GM12878 (cell line): ENCODE data around the gene KCNS1. TPM values are rescaled to one million over a fixed set of nuclear protein-coding genes. Genes with fewer than 3 reads are reported as not detected.

Experiments
- ATAC-seq: fragments of 200-7000 bp; cut with Tn5 transposase; 3 replicates; pipeline ENCODE4 v1.9.1; 2020; ENCODE audit warnings: mild to moderate bottlenecking, moderate library complexity
- BruUV-seq: library from RNA; stranded (reverse); fragments of 400-500 nt; replicated peaks from 2 replicates; lab custom pipeline; 2021; lab: Mats Ljungman, UMichigan
- CTCF ChIA-PET: fragments of 300-600 bp; sonication (Branson Sonifier 250); formaldehyde crosslinking; extraction: SDS; loops from one replicate; lab custom pipeline; 2021; ENCODE audit warnings: inconsistent platforms; lab: Yijun Ruan, JAX
- POLR2A ChIA-PET: fragments of 350-600 bp; formaldehyde crosslinking; extraction: SDS; loops from one replicate; lab custom pipeline; 2021; ENCODE audit warnings: inconsistent platforms; lab: Charles Lee
- RAD21 ChIA-PET: fragments of 300-600 bp; sonication (Branson Sonifier 250); formaldehyde crosslinking; loops from one replicate; lab custom pipeline; 2023; ENCODE audit warnings: antibody characterized with exemption; ENCODE audit not compliant: unreplicated experiment; lab: Charles Lee
- SMC1A ChIA-PET: fragments of 300-600 bp; sonication (Branson Sonifier 250); formaldehyde crosslinking; loops from one replicate; lab custom pipeline; 2023; ENCODE audit not compliant: unreplicated experiment, uncharacterized antibody; lab: Charles Lee
- DNase-seq: peaks from one replicate; pipeline ENCODE4 v3.0.0-alpha.2; 2011; ENCODE audit warnings: low read depth, low spot score
- FAIRE-seq: peaks from 3 replicates; lab custom pipeline; 2011; peaks lifted over from hg19 to GRCh38; lab: Jason Lieb, UNC
- H2AFZ ChIP-seq: 2 replicates; pipeline ENCODE4 v1.6.0; 2011; ENCODE audit warnings: low read depth, low read length, control low read depth; ENCODE audit not compliant: control insufficient read depth
- H3K27ac ChIP-seq: 2 replicates; pipeline ENCODE4 v1.5.1; 2011; ENCODE audit warnings: control low read depth; ENCODE audit not compliant: control insufficient read depth, insufficient read depth
- H3K27me3 ChIP-seq, 2 experiments: replicated peaks in 1 of 2; 2 replicates each; pipeline versions ENCODE4 v1.6.0 to v1.6.1; 2011; ENCODE audit warnings: low read length in 1 of 2; ENCODE audit not compliant: control insufficient read depth in 2 of 2, insufficient read depth in 2 of 2
- H3K36me3 ChIP-seq, 2 experiments: 2 replicates each; pipeline ENCODE4 v1.5.1; 2011; ENCODE audit warnings: low read length in 1 of 2; ENCODE audit not compliant: control insufficient read depth in 2 of 2, insufficient read depth in 2 of 2
- H3K4me1 ChIP-seq: 2 replicates; pipeline ENCODE4 v1.6.1; 2011; ENCODE audit warnings: mild to moderate bottlenecking, low read length, moderate library complexity, mixed read lengths; ENCODE audit not compliant: control insufficient read depth, insufficient read depth
- H3K4me2 ChIP-seq: 2 replicates; pipeline ENCODE4 v1.6.0; 2011; ENCODE audit warnings: control low read depth; ENCODE audit not compliant: control insufficient read depth, insufficient read depth
- H3K4me3 ChIP-seq: fragments of 200-600 bp; sonication (generic); 2 replicates; pipeline ENCODE4 v1.5.1; 2016
- H3K79me2 ChIP-seq: 2 replicates; pipeline ENCODE4 v1.6.0; 2011; ENCODE audit warnings: low read length; ENCODE audit not compliant: control insufficient read depth, insufficient read depth
- H3K9ac ChIP-seq: 2 replicates; pipeline ENCODE4 v1.8.0; 2011; ENCODE audit warnings: low read length, control low read depth, mixed read lengths; ENCODE audit not compliant: control insufficient read depth, insufficient read depth
- H3K9me3 ChIP-seq: replicated peaks from 3 replicates; pipeline ENCODE4 v1.5.1; 2011; ENCODE audit warnings: mild to moderate bottlenecking, low read length; ENCODE audit not compliant: control insufficient read depth, insufficient read depth
- H4K20me1 ChIP-seq: 2 replicates; pipeline ENCODE4 v1.6.0; 2011; ENCODE audit not compliant: control insufficient read depth, insufficient read depth
- CBFB ChIP-seq: IDR thresholded peaks from 2 replicates; pipeline ENCODE4 v1.6.1; 2016; ENCODE audit warnings: antibody characterized with exemption, low read depth
- EGR1 ChIP-seq, 2 experiments: IDR thresholded peaks; 1 replicate in 1 of 2; 2 replicates in 1 of 2; pipeline ENCODE4 v1.6.1; 2011 to 2012; ENCODE audit warnings: low read depth in 2 of 2, low read length in 2 of 2, borderline replicate concordance in 1 of 2, mild to moderate bottlenecking in 1 of 2, moderate library complexity in 1 of 2
- MYB ChIP-seq: fragments of 150-350 bp; IDR thresholded peaks from 2 replicates; pipeline ENCODE4 v1.6.1; 2014; ENCODE audit warnings: mild to moderate bottlenecking, low read depth, low read length, borderline replicate concordance
- PKNOX1 ChIP-seq: fragments of 450-650 bp; IDR thresholded peaks from 2 replicates; pipeline ENCODE4 v1.6.1; 2016; ENCODE audit warnings: mild to moderate bottlenecking
- PML ChIP-seq: IDR thresholded peaks from 2 replicates; pipeline ENCODE4 v1.6.1; 2012; ENCODE audit warnings: low read length, inconsistent platforms
- POLR2A ChIP-seq: IDR thresholded peaks from 2 replicates; pipeline ENCODE4 v1.6.1; 2011; ENCODE audit warnings: low read depth, mild to moderate bottlenecking, low read length
- PRDM15 ChIP-seq: fragments of 450-650 bp; formaldehyde crosslinking; IDR thresholded peaks from 2 replicates; pipeline ENCODE4 v1.4.0; 2020; ENCODE audit warnings: mild to moderate bottlenecking, moderate library complexity
- SREBF2 ChIP-seq: IDR thresholded peaks from 2 replicates; pipeline ENCODE4 v1.6.1; 2012; ENCODE audit warnings: mild to moderate bottlenecking, low read length
- ZNF384 ChIP-seq: IDR thresholded peaks from 2 replicates; pipeline ENCODE4 v1.6.1; 2012; ENCODE audit warnings: low read depth, mild to moderate bottlenecking, low read length, improper control_type of control experiment, borderline replicate concordance
- WGBS: methylation state at CpG from one replicate; pipeline ENCODE4 v1.1.6; 2016; ENCODE audit warnings: low lambda C conversion rate; ENCODE audit not compliant: insufficient replicate concordance, insufficient coverage; ENCODE audit errors: missing lambda C conversion rate; 5-methylcytosine and 5-hydroxymethylcytosine counted together
- in situ Hi-C: fragments of 300-500 bp; cut with MboI; formaldehyde crosslinking; loops from 9 replicates; pipeline ENCODE4 v1.14.3; 2018; ENCODE audit warnings: mixed read lengths
- intact Hi-C: fragments of 100-400 bp; cut with micrococcal nuclease; formaldehyde crosslinking; loops from one replicate; pipeline ENCODE4 v1.14.2; 2022; ENCODE audit not compliant: unreplicated experiment
- polyA plus RNA-seq, 11 experiments: library from polyadenylated mRNA; depleted of rRNA in 4 of 11; unstranded in 6 of 11; stranded (reverse) in 5 of 11; fragments of >200 nt; fragmentation: Nextera tagmentation in 4 of 11; fragmentation: Illumina TruSeq in 1 of 11; extraction: Ambion mirVana in 4 of 11; extraction: Trizol in 1 of 11; gene quantifications; 1 replicate in 1 of 11; 2 replicates in 10 of 11; pipeline versions ENCODE4 v1.2.1 to v1.2.3, GENCODE V29; 2011 to 2016; ENCODE audit warnings: inconsistent platforms in 2 of 11, missing spikeins in 2 of 11, low read depth in 1 of 11
- total RNA-seq, 4 experiments: library from RNA; depleted of rRNA in 3 of 4; stranded (reverse); fragments of >200 nt in 3 of 4; fragmentation: Illumina TruSeq in 1 of 4; extraction: Trizol in 1 of 4; gene quantifications; 2 replicates each; pipeline versions ENCODE4 v1.2.1 to v1.2.3, GENCODE V29; 2013 to 2021

Gene KCNS1
- total and polyA plus RNA-seq, 10 of the 15 experiments (the other 5 are each of a cell fraction or from before 2014, with no cell fraction given): not detected

GRCh38 chr20:45113865-45114264 lies 12.9 kb upstream of the KCNS1 start:
- no peaks in the 10 kb centered on the region for H3K79me2 ChIP-seq
- H3K9me3 ChIP-seq: no peaks in the 10 kb centered on the region
- in situ Hi-C loops (no loop called here), intact Hi-C loops (no loop called here)
- BruUV-seq: no TSS peak
- no peaks in the 10 kb centered on the region; a peak in 1 of 4 replicates for H3K27me3 ChIP-seq
- H3K4me1 ChIP-seq: no peaks in the 10 kb centered on the region
- no peak for ATAC-seq
- H3K9ac ChIP-seq: no peak overlapping the region
- H2AFZ ChIP-seq: no peak overlapping the region
- ChIA-PET SMC1A (interaction anchor here (6.4 kb wide), 1 partner anchor 70 kb away, joined by 25 read pairs; no protein-coding TSS in a partner anchor), CTCF (interaction anchor here (0.9 to 6.8 kb wide), 8 partner anchors 9 to 198 kb away, joined by 3 to 67 read pairs (median 3); no protein-coding TSS in a partner anchor)
- no peak overlapping the region for H3K27ac ChIP-seq
- FAIRE-seq: no peak
- no peaks in the 10 kb centered on the region for H3K36me3 ChIP-seq
- 62% methylated on average over 3 of the region's 3 CpGs for WGBS
- no peak for TF ChIP-seq PML
- no peak for TF ChIP-seq POLR2A
- TF ChIP-seq CBFB: no peak
- no peak for TF ChIP-seq SREBF2
- no peak for TF ChIP-seq EGR1 (IDR thresholded peaks at IDR 0.05; ENCODE audit: borderline replicate concordance in 1 of 2, low read depth in 2 of 2, low read length in 2 of 2)
- TF ChIP-seq PRDM15 (CRISPR knock-in tag): no peak
- no peak for TF ChIP-seq ZNF384
- TF ChIP-seq PKNOX1: no peak
- no peak for TF ChIP-seq MYB
- TF ChIP-seq, all 136 proteins: peak for 0
- RAD21 ChIA-PET: interaction anchor here (0.8 kb wide), 1 partner anchor 70 kb away, joined by 3 read pairs; no protein-coding TSS in a partner anchor
- POLR2A ChIA-PET: no interaction called here
- Histone ChIP-seq H4K20me1 (no peaks in the 10 kb centered on the region), H3K4me3 (no peak overlapping the region), H3K4me2 (no peak overlapping the region)
- no peak for DNase-seq
